Inflammatory macrophage treated with lipopolysaccharide for 4 hours (primary cell): ENCODE results near the gene CHRM2.

Experiments used
- DNase-seq: peaks from one replicate; pipeline ENCODE4 v3.0.0-alpha.2; 2020

CHRM2 gene

DNA sequence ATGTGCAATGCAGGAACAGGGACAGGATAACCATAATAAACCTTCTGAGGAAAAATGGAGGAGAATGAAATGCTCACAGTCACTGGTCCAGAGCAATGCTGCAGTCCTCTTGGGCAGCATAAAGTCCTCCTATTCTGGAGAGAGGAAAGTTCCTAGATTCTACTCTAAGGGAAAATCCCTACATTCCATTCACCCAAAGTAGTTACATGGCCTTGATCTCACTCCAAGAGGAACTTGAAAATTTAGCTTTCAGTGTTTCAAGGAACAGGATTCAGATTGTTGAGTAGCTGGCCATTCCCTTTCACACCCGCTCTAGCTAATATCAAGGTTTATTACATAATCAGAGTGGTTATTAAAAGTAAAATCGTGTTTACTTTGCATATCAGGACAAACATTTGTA is 168.3 kb downstream of the CHRM2 start:
- DNase-seq, result no peak

DNA sequence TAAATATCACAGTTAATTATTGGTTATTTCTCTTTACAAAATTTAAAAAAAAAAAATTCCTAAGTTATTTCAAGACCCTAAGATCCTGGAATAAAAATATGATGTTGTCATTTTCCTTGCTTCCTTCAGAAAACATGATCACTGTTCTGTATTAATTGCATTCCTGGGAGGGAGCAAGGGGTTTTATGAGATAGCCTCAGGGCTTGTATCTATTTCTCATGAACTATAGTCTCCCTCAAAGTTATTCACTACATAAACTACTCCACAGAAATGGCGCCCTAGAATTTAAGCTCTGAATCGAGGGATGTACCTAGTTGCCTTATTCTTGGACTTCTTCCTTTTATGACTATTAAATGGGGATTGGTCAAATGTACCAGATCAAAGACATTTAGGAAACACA is 170.3 kb downstream of the CHRM2 start:
- no peak for DNase-seq

DNA sequence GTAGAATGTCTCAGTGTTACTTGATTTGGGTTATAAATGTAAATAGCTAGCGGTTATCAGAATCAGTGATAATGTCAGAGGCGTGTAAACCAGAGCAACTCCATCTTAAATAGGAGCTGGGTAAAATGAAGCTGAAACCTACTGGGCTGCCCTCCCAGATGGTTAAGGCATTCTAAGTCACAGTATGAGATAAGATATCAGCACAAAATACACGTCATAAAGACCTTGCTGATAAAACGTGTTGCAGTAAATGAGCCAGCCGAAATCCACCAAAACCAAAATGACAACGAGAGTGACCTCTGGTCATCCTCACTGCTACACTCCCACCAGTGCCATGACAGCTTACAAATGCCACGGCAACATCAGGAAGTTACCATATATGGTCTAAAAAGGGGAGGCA is 172.3 kb downstream of the CHRM2 start:
- no peak for DNase-seq

DNA sequence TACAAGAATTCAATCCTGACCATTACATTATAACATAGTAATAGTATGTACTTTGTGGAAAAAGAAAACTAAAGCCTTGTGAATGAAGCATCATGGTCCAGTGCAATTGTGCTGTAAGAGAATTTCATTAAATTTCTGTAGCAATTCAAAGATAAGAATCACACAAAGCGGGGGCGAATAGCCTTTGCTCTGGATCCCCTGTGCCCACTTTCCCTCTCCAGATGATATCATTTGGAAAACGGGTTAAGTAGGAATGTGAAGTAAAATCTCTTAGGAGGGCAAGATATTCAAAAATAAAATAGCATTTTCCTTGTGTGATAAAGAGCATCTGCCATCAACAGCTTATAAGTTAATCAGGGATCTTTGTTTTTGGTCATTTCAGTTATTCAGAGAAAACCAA is 177.1 kb downstream of the CHRM2 start:
- no peak for DNase-seq

DNA sequence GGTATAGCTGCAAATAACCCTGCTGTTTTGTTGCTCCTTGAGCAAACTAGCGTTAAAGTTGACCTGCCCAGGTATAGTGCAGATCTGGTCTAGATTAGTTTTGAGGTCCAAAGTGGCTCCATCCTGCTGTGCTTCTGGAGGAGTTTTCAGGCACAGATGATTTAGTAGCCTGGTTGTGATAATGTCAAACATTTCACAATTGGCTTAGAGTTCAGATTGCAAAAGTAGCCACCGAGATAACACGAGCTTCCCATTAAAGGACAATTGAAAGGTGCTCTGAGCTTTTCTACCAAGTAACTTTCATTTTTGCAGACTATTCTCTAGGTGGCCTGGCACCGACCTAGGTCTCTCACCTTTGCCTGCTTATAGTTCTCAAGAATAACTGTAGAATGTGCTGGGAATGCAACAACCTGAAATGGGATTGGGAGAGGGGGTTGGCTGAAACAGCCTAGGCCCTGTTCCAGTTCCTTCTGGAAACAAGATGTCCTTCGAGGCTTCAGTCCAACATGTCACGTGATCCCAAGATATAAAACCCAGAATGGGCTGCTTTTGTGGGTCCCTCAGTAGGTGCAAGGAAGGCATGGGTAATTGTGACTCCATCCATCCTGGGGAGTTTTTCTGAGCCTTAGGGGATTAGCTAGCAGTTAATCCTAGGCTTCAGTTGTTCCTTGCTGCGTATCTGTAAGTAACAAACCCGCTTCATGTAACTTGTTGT is 201.0 kb downstream of the CHRM2 start:
- DNase-seq, result no peak
